CD4-positive, alpha-beta T cell treated with Interleukin-10 for 1 hour (primary cell): ENCODE measurements around the gene ADCY9.

Source experiments
- DNase-seq: peaks from one replicate; pipeline ENCODE4 v3.0.0-alpha.2; 2020

ADCY9 gene

GRCh38 chr16:3999479-4000325 is 116.5 kb downstream of the ADCY9 start:
- DNase-seq = peak; percentile 12

GRCh38 chr16:3998793-3999478 is 117.3 kb downstream of the ADCY9 start:
- no peak for DNase-seq

- no peak for DNase-seq
These were observed 118.9 kb downstream of the ADCY9 start for GRCh38 chr16:3997231-3997841.

GRCh38 chr16:3995001-3995400 is 121.2 kb downstream of the ADCY9 start:
- no peak for DNase-seq

DNA sequence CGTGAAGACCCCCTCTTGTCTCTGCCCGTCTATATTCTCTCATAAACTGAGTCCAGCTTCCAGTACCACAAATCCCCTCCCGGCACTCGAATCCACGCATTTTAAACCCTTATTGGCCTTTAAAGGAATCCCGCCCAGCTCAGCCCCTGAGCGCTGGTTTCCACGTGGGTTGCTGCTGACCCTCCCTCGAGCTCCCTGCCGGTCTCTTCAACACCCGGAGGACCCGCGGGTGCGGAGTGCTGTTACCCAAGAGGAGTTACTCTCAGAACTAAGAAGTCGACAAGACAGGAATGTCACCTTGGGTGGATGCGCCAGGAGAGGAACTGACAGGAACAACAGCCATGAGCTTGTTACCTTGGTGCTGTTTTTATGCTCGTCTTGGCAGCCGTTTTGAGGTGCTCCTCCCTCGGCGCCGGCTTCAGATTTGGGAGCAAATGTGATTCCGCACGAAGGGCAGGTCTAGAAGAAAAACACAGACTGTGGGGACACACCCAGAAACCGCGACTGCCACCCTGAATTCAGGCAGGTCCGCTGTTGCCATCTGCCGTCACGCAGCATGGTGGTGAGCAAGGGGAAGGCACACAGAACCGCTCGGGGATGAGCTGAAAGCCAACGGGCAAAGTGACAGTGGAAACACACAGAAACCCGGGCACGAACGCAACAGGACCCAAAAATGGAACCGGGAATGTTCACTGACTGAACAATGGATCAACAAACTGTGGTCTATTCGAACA is 123.0 kb downstream of the ADCY9 start:
- no peak for DNase-seq

DNA sequence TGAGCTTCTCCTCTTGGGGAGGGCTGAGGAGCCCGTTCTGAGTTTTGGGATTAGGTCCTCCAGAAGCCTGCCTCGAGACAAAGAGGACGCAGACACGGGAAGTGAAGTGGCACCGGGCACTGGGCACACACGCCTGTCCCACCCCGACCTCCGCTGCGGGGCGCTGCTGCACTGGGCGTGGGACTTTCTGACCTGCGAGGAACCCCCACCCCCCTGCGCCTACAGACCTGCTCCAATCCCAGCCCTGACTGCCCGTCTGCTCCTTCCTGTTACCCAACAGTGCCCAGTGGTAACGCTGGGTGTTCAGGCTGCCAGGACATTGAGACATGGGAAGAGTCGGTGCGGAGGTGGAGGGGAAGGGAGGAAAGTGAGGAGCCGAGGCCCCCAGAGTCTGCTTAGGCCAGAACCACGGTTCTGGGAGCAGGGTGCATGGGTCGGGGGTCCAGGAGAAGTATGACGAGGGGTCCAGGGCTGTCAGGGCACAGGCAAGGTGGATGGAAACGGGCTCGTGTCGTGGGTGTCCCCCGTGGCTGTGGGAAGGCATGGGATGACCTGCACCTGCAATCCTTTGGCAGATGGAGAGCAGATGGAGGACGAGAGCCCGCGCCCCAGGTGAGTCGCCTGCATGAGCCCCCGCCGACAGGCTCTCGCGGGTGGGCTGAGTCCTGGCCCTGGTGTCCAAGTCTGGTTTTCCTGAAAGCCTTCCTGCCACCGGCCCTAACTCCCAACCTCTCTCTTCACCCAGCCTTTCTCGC is 123.8 kb downstream of the ADCY9 start:
- no peak for DNase-seq

- DNase-seq = no peak
These were observed 127.4 kb downstream of the ADCY9 start for GRCh38 chr16:3988824-3989223.

DNA sequence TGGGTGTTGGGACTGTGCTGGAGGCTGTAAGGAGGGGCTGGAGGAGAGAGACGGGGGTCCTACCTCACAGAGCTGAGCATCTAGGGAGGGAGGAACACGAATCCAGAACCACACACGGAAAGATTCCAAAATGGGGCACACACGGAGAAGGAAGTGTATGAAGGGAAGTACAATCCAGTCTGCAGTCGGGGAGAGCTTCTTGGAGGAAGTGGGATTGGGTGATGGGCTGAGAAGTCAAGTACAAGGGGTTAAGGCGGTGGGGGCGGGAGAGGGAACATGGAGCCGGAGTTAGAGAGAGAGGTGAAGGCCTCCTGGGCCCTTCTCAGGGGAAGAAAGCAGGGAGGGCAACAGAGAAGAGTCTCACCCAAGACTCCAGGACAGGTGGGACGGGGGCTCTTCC is 128.2 kb downstream of the ADCY9 start:
- no peak for DNase-seq

GRCh38 chr16:3987231-3987630 is 129.0 kb downstream of the ADCY9 start:
- no peak for DNase-seq

DNA sequence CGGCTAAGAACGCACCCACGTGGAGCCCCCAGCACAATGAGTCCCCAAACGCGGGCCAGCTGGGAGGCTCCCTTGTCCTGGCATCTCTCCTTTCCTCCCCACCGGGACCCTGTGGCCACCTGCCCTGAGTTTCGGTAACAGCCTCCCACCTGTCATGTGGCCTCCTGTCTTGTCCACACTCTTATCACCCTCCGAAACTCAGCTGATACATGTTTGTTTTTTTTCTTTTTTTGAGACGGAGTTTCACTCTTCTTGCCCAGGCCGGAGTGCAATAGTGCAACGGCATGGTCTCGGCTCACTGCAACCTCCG is 130.1 kb downstream of the ADCY9 start:
- no peak for DNase-seq

DNA sequence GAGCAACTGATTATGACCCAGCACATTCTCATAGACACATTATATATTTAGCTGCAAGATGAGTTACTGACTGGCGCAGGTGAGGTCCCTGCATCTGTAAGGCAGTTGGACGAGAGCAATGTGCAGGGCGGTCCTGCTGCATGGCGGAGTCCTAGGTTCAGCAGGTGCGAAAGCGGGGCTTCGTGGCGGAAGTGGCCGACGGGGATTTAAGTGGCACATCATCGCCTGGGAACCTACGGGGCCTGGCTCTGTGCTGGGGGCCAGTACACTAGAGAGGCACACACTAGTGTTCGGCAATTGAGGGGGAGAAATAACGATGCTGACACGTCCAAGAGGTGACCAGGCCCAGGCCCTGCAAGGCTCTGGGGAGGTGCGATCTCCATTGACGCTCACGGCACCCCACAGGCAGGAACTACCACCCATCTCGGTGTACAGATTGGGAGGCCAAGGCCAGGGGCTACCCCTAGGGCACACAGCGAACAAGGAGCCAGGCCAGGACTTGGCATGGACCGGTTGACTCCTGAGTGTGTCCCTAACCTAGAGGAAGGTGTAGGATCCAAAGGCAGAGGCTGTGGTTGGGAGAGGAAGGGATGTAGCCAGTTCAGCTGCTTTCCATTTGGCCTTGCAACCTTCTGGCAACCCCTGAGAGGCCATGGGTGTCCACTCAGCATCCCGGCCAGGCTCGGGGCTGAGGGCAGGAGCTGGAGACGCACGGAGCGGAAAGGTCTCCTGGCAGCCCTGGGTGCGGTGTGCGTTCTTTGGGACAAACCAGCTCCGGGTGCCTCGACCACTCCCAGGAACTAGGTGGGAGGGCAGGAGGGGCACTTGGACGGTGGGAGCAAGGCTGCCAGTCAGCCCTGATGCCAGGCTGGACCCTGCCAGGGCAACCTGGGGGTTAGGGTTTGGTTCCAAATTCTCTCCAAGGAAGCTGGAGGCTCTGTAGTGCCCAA is 131.9 kb downstream of the ADCY9 start:
- DNase-seq = no peak

- peak; percentile 61 for DNase-seq
These were observed 133.1 kb downstream of the ADCY9 start for GRCh38 chr16:3983081-3983520.

DNA sequence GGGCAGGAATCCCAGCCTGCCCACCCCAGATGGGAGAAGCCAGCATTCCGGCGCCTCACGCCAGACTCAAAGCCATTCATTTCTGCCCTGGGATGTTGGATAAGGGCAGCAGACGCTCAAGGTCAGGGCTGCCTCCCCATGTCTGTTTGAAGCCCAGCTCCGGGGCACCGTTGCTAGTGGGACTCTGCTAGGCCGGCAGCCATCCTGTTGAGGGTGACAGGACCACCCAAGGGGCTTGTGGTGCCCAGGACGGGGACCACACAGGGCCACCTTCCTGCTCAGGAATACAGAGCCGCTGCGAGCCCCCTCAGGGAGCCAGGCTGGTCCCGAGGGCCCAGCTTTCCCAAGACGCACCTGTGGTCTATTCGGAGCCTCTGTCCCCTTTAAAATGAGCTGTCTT is 134.0 kb downstream of the ADCY9 start:
- no peak for DNase-seq

DNA sequence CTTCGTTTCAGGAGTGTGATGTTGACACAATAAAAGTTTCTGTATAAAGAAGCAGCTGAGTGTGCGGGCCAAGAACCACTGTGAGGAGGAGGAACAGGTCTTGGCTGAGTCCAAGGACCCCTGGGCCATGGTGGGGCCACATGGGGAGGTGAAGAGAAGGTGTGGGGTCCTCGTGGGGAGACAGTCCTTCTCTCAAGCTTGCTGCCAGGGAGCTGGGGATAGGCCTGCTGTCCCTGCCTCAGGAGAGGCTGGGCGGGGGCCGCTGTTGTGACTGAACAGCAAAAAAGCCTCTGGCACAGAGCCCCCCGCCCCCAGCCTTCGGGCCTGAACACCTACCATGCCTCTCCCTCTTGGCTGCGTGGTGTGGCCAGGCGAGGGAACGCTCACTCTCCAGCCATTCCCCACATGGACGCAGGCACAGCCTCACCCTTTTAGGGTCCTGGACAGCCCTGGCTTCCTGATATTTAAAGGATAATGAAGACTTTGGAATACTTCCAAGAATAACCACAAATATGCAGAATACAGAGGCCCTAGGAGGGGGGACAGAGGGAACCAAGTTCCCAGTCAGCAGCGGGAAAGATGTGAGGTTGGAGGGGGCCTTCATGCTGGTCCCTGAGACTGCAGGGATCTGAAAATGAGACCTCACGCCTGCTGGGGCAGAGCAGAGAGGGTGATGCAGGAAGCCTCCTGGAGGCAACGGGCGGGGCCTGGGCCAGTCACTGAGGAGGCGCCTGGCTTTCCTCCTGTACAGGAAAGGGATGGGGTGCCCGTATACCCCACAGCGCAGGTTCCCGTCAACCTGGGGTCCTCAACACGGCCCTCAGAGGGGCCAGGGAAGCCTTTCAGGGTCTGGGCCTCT is 135.8 kb downstream of the ADCY9 start:
- no peak for DNase-seq

- DNase-seq = no peak
These were observed 136.7 kb downstream of the ADCY9 start for GRCh38 chr16:3979518-3979917.

- no peak for DNase-seq
These were observed 137.2 kb downstream of the ADCY9 start for GRCh38 chr16:3979070-3979469.

- no peak for DNase-seq
These were observed 138.9 kb downstream of the ADCY9 start for GRCh38 chr16:3977376-3977775.

GRCh38 chr16:3974751-3975150 is 141.5 kb downstream of the ADCY9 start:
- DNase-seq = no peak

DNA sequence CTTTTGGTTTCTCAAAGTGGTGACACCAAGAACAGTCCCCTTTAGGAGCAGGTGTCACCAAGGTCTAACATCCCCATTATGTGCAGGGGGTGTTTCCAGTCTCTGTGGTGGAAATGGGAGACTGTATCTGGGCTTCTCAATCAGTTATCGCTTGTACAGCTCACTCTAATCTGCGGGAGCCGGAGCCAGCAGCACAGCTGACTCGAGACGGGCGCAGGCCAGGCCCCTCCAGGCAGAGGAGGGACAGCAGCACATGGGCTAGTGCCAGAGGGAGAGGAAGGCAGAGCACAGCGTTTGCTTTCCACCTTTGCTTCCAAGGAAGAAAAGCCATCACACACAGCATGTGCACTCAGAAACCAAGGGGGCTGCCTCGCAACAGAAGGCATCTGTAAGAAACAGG is 144.5 kb downstream of the ADCY9 start:
- no peak for DNase-seq

GRCh38 chr16:3971261-3971660 is 145.0 kb downstream of the ADCY9 start:
- DNase-seq = no peak
